Measurements from ENCODE around the gene ANKRD53.

GRCh38 chr2:70986499-70987189 is 8.2 kb downstream of the ANKRD53 start:
- TF ChIP-seq, protein P1, sequence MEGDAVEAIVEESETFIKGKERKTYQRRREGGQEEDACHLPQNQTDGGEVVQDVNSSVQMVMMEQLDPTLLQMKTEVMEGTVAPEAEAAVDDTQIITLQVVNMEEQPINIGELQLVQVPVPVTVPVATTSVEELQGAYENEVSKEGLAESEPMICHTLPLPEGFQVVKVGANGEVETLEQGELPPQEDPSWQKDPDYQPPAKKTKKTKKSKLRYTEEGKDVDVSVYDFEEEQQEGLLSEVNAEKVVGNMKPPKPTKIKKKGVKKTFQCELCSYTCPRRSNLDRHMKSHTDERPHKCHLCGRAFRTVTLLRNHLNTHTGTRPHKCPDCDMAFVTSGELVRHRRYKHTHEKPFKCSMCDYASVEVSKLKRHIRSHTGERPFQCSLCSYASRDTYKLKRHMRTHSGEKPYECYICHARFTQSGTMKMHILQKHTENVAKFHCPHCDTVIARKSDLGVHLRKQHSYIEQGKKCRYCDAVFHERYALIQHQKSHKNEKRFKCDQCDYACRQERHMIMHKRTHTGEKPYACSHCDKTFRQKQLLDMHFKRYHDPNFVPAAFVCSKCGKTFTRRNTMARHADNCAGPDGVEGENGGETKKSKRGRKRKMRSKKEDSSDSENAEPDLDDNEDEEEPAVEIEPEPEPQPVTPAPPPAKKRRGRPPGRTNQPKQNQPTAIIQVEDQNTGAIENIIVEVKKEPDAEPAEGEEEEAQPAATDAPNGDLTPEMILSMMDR (IDR thresholded peaks at IDR 0.05): no peak
- TF ChIP-seq TAF1 (IDR thresholded peaks at IDR 0.05; ENCODE audit: borderline replicate concordance, low read depth, low read length) (no peak), ZBTB33 (IDR thresholded peaks at IDR 0.05; ENCODE audit: borderline replicate concordance, low read depth) (no peak), EP300 (IDR thresholded peaks at IDR 0.05; ENCODE audit: borderline replicate concordance in 1 of 2, low read depth in 1 of 2, low read length in 1 of 2) (no peak), TCF12 (IDR thresholded peaks at IDR 0.05) (no peak), RXRA (IDR thresholded peaks at IDR 0.05; ENCODE audit: borderline replicate concordance, low read depth) (no peak)
